ENCODE results near the gene TMOD2. TPM values are rescaled to one million over a fixed set of nuclear protein-coding genes. Genes with fewer than 3 reads are reported as not detected.

TMOD2 gene
- total and polyA plus RNA-seq, 2 of the 8 experiments (the other 6 are each of a cell fraction or from before 2014, with no cell fraction given) = 0.80 to 6.5 TPM

DNA sequence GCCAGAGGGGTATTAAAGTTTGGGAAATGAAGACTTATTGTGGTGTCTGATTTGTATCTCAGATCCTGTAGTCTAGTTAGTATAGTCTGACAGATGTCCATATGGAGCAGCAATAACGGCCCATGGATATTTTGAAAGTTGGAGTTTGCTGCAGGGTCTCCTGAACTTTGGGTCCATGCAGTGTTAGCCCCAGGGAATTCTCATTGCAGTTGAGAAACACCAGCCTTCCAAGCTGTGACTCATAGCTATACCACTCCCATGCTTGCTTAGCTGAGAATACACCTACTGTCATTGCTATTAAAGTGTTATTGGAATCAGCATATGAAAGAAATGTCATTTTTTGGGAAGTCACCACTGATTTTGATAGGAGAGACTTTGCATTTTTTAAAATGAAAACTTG, 29.2 kb downstream of the TMOD2 start:
- POLR2A ChIA-PET (ENCODE audit: partially characterized antibody) = no interaction called here
- H3K56ac ChIP-seq (replicated peaks; ENCODE audit: insufficient read length, low read depth, low read length) = no peak overlapping the region
- WGBS, 2 experiments (ENCODE audit: extremely low coverage in 1 of 2, insufficient coverage in 1 of 2, insufficient read length in 1 of 2, insufficient replicate concordance in 2 of 2, low coverage in 1 of 2, low lambda C conversion rate in 2 of 2, missing lambda C conversion rate in 1 of 2) = 86% methylated on average over 1 of the region's 1 CpG; no CpG with 5 or more reads in 1 of the 2 experiments
- TF ChIP-seq BCL11A (IDR thresholded peaks at IDR 0.05; ENCODE audit: low read depth in 2 of 2, low read length in 2 of 2) = no peak
- no peak for TF ChIP-seq ASH2L (IDR thresholded peaks at IDR 0.05; ENCODE audit: low read length)
- no peak for TF ChIP-seq RXRA (IDR thresholded peaks at IDR 0.05; ENCODE audit: insufficient read depth, low read depth, low read length)
- TF ChIP-seq HDAC2 (IDR thresholded peaks at IDR 0.05; ENCODE audit: borderline replicate concordance in 1 of 2, low read depth in 2 of 2, low read length in 2 of 2) = no peak
- no peak for TF ChIP-seq FOSL1 (IDR thresholded peaks at IDR 0.05; ENCODE audit: insufficient read depth, low read depth, low read length)
- no peak for TF ChIP-seq TEAD4 (IDR thresholded peaks at IDR 0.05; ENCODE audit: low read depth, low read length)
- TF ChIP-seq SP4 (IDR thresholded peaks at IDR 0.05; ENCODE audit: low read length) = no peak
- no peak for TF ChIP-seq TBP (IDR thresholded peaks at IDR 0.05; ENCODE audit: low read depth, low read length)
- no peak for TF ChIP-seq YY1 (IDR thresholded peaks at IDR 0.05; ENCODE audit: low read depth, low read length)
- no peak for TF ChIP-seq SP1 (IDR thresholded peaks at IDR 0.05; ENCODE audit: low read depth, low read length)
- no peak for TF ChIP-seq POU5F1 (IDR thresholded peaks at IDR 0.05; ENCODE audit: low read depth, low read length)
- TF ChIP-seq CBX5 (IDR thresholded peaks at IDR 0.05; ENCODE audit: low read depth, low read length) = no peak
- no peak for TF ChIP-seq SP2 (IDR thresholded peaks at IDR 0.05; ENCODE audit: low read length)
- no peak for TF ChIP-seq EZH2 (IDR thresholded peaks at IDR 0.05; ENCODE audit: low read depth, low read length, severe bottlenecking)
- TF ChIP-seq SIRT6 (IDR thresholded peaks at IDR 0.05; ENCODE audit: low read length) = no peak
- TF ChIP-seq EGR1 (IDR thresholded peaks at IDR 0.05; ENCODE audit: borderline replicate concordance, low read depth, low read length) = no peak
- TF ChIP-seq TAF1 (IDR thresholded peaks at IDR 0.05; ENCODE audit: low read depth, low read length) = no peak

More for the DNA sequence above, 29.2 kb downstream of the TMOD2 start:
- Histone ChIP-seq H2BK12ac (ENCODE audit: low read depth, low read length) (no peak overlapping the region), H3K4me2 (ENCODE audit: insufficient read depth in 1 of 2, low read depth in 2 of 2, low read length in 2 of 2) (no peak overlapping the region), H3K4me1 (replicated peaks in 1 of 4; ENCODE audit: control insufficient read depth in 3 of 4, insufficient read depth in 4 of 4, low read length in 3 of 4) (peaks cover 0 to 2% (median 0%) of the 10 kb centered on the region in 4 experiments; a peak in 2 of 7 replicates), H3K23ac (ENCODE audit: insufficient read length) (no peak overlapping the region), H3K79me1 (ENCODE audit: low read depth, low read length) (no peaks in the 10 kb centered on the region), H2BK15ac (ENCODE audit: low read length) (no peak overlapping the region), H3K4ac (replicated peaks; ENCODE audit: insufficient read length, low read depth, low read length) (no peak overlapping the region), H3K4me3 (ENCODE audit: extremely low read depth in 1 of 4, insufficient read depth in 2 of 4, low read depth in 3 of 4, low read length in 4 of 4) (no peak overlapping the region), H3K27me3 (replicated peaks in 1 of 4; ENCODE audit: control insufficient read depth in 3 of 4, extremely low read depth in 1 of 4, insufficient read depth in 3 of 4, low read length in 3 of 4) (no peaks in the 10 kb centered on the region), H4K20me1 (replicated peaks in 1 of 2; ENCODE audit: control insufficient read depth in 1 of 2, insufficient read depth in 2 of 2, low read length in 2 of 2) (no peaks in the 10 kb centered on the region), H2BK120ac (replicated peaks; ENCODE audit: low read depth, low read length) (no peak overlapping the region), H2AK5ac (ENCODE audit: low read depth, low read length) (no peak overlapping the region), H3K14ac (ENCODE audit: insufficient read length) (no peak overlapping the region), H2BK5ac (ENCODE audit: low read depth, low read length) (no peak overlapping the region), H3K9ac (replicated peaks in 1 of 4; ENCODE audit: extremely low read depth in 1 of 4, low read depth in 3 of 4, low read length in 3 of 4) (no peak overlapping the region), H3K23me2 (ENCODE audit: low read depth, low read length) (no peaks in the 10 kb centered on the region), H4K8ac (ENCODE audit: extremely low read depth, insufficient read depth, low read length) (no peak overlapping the region), H3K36me3 (ENCODE audit: control insufficient read depth in 2 of 4, insufficient read depth in 4 of 4, low read length in 3 of 4) (no peaks in the 10 kb centered on the region), H3K9me3 (ENCODE audit: insufficient read depth in 2 of 2, low read depth in 1 of 2, low read length in 1 of 2) (no peaks in the 10 kb centered on the region), H3K27ac (ENCODE audit: low read depth, low read length) (no peak overlapping the region), H4K5ac (ENCODE audit: insufficient read length, low read depth, low read length) (no peak overlapping the region), H2BK20ac (ENCODE audit: low read length) (no peak overlapping the region), H2AFZ (ENCODE audit: low read length) (no peak overlapping the region), H3K18ac (ENCODE audit: extremely low read depth, low read length) (no peak overlapping the region), H4K91ac (replicated peaks; ENCODE audit: insufficient read length, low read length) (no peak overlapping the region), H3K79me2 (ENCODE audit: control insufficient read depth in 1 of 2, insufficient read depth in 2 of 2, low read length in 2 of 2) (no peaks in the 10 kb centered on the region)
- CTCF ChIA-PET (ENCODE audit: partially characterized antibody) = interaction anchor here (0.5 to 9.8 kb wide), 7 partner anchors 23 to 1594 kb away, joined by 3 to 243 read pairs (median 4); no protein-coding TSS in a partner anchor
- FAIRE-seq (no peak), DNase-seq (ENCODE audit: low read depth in 1 of 2, low spot score in 2 of 2) (no peak)

Data from H1 (cell line).